GM19023 (cell line): Measurements from ENCODE around the gene ARSD.

Source experiments
- ATAC-seq: cut with Tn5 transposase; IDR thresholded peaks from one replicate; pipeline ENCODE4 v1.9.1; 2021; ENCODE audit warnings: mild to moderate bottlenecking, moderate library complexity; ENCODE audit not compliant: unreplicated experiment

The ARSD gene

GRCh38 chrX:2855761-2856160, 73.4 kb downstream of the ARSD start:
- ATAC-seq = no peak

- ATAC-seq = no peak
Observed at GRCh38 chrX:2854918-2855317, 74.2 kb downstream of the ARSD start.
